ENCODE data around the gene PBXIP1.

Gene PBXIP1

GRCh38 chr1:154960446-154961136, 4.7 kb upstream of the PBXIP1 start:
- DNase-seq (ENCODE audit: low read depth): no peak
- Histone ChIP-seq H3K9me3 (ENCODE audit: control insufficient read depth, low read length) (no peaks in the 10 kb centered on the region), H3K27me3 (replicated peaks; ENCODE audit: control insufficient read depth, insufficient read depth, low read length) (no peaks in the 10 kb centered on the region), H3K36me3 (ENCODE audit: control insufficient read depth, insufficient read depth, low read length, severe bottlenecking) (peaks cover 36% of the 10 kb centered on the region), H3K4me1 (ENCODE audit: control insufficient read depth, insufficient read depth, low read length) (peaks cover 28% of the 10 kb centered on the region), H3K9ac (ENCODE audit: low read length) (peak overlapping the region; percentile 96), H3K4me3 (ENCODE audit: low read length) (peak overlapping the region; percentile 88)

DNA sequence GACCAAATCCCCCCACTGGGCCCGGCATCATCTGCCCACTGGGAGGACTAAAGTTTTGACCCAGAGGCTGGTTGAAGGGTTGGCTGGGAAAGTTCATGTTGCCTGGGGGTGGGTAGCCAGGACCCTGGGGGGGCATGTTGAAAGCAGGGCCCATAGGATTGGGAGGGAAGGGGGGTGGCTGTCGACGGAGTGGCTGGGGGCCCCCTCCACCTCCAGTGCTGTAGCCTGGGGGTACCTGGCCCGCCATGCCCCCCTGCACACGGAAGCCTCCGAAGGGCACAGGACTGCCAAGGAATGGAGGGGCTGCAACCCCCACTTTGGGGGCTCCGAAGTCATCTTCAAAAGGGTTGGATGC, 3.5 kb upstream of the PBXIP1 start:
- Histone ChIP-seq H3K27me3 (replicated peaks; ENCODE audit: control insufficient read depth, insufficient read depth, low read length) (no peaks in the 10 kb centered on the region), H3K4me1 (ENCODE audit: control insufficient read depth, insufficient read depth, low read length) (peaks cover 30% of the 10 kb centered on the region), H3K36me3 (ENCODE audit: control insufficient read depth, insufficient read depth, low read length, severe bottlenecking) (peaks cover 24% of the 10 kb centered on the region), H3K4me3 (ENCODE audit: low read length) (no peak overlapping the region), H3K9me3 (ENCODE audit: control insufficient read depth, low read length) (no peaks in the 10 kb centered on the region), H3K9ac (ENCODE audit: low read length) (no peak overlapping the region)
- no peak for DNase-seq (ENCODE audit: low read depth)

DNA sequence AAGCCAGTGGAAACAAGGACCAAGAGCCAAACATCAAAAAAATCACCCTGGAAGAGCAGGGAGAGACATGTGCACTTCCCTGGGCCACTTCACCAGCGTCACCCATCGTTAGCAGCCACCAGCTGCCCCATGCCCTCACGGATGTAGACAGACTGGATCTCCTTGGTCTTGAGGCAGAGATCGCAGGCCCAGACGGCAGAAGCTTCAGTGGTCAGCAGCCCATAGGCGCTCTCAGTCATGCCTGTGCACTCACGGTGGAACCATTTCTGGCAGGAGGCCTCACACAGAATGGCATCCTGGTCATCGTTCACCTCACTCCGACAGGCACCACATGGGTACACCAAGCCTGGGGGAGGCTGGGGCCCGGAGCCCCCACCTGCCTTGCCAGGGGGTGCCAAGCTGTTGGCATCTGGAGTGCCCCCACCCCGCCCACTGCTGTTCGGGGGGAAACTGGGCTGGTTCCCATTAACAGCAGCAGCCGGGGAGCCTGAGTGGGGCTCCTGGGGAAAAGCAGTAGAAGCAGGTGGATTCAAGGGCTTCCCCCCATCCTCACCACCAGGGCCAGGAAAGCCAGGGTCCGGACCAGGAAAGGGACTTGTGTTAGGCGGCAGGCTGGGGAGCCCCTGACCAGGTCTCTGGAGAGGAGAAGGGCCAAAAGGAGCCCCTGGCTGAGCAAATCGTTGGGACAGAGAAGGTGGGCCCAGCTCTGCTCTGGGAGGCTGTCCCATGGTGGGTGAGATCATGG, 3.0 kb upstream of the PBXIP1 start:
- Histone ChIP-seq H3K9me3 (ENCODE audit: control insufficient read depth, low read length) (no peaks in the 10 kb centered on the region), H3K4me1 (ENCODE audit: control insufficient read depth, insufficient read depth, low read length) (peaks cover 30% of the 10 kb centered on the region)
- no peak for DNase-seq (ENCODE audit: low read depth)

DNA sequence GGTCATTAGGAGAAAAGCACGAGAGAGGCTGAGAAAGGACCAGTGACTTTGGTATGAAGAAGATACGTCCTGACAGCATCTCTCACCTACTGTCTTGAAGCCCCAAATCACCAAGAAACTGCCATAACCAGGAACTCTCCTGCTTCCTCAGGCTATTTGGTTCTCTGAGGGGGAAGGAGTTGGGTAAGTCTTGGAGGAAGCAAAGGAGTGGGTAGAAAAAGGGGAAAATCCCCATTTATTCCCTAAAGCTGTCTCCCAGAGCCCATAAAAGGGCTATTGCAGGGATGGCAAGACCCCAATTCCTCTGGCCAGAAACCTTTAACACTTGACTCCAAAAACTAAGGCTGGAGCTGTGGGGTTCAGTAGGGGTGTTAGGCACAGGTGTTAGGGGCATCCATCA, 2.1 kb upstream of the PBXIP1 start:
- Histone ChIP-seq H3K9ac (ENCODE audit: low read length) (no peak overlapping the region), H3K36me3 (ENCODE audit: control insufficient read depth, insufficient read depth, low read length, severe bottlenecking) (peaks cover 11% of the 10 kb centered on the region), H3K27me3 (replicated peaks; ENCODE audit: control insufficient read depth, insufficient read depth, low read length) (no peaks in the 10 kb centered on the region), H3K4me3 (ENCODE audit: low read length) (no peak overlapping the region), H3K9me3 (ENCODE audit: control insufficient read depth, low read length) (no peaks in the 10 kb centered on the region), H3K4me1 (ENCODE audit: control insufficient read depth, insufficient read depth, low read length) (peaks cover 30% of the 10 kb centered on the region)
- DNase-seq (ENCODE audit: low read depth): no peak

More for the DNA sequence above, 3.0 kb upstream of the PBXIP1 start:
- Histone ChIP-seq H3K9ac (ENCODE audit: low read length) (no peak overlapping the region), H3K27me3 (replicated peaks; ENCODE audit: control insufficient read depth, insufficient read depth, low read length) (no peaks in the 10 kb centered on the region), H3K36me3 (ENCODE audit: control insufficient read depth, insufficient read depth, low read length, severe bottlenecking) (peaks cover 19% of the 10 kb centered on the region), H3K4me3 (ENCODE audit: low read length) (no peak overlapping the region)

DNA sequence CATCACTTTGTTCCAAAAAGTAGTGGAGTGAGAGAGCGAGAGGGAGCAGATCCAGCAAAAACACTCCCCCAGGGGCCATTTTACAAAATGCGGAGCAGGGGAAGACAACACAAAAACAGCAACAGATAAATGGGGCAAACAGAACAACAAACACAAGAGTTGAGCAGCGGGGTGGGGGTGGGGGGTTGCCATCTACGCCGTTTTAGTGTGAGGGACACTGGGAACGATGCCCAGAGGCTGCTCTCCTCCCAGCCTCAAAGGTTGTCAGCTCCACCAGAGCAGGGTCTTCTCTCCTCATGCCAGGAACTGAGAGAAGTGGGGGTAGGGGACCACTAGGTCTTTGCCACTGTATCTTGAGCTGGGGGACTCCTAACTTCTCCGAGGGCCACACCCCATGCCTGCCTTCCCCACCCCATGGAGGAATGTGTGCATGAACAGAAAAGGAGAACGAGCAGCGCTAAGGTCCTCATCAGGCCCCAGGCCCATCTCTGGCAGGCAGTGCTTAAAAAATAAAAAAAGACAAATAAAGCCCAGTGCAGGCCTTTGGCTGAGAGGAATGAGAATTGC, 1.3 kb upstream of the PBXIP1 start:
- no peaks in the 10 kb centered on the region for H3K9me3 ChIP-seq (ENCODE audit: control insufficient read depth, low read length)
- H3K9ac ChIP-seq (ENCODE audit: low read length): peak overlapping the region; percentile 86
- H3K4me3 ChIP-seq (ENCODE audit: low read length): no peak overlapping the region
- peaks cover 26% of the 10 kb centered on the region for H3K4me1 ChIP-seq (ENCODE audit: control insufficient read depth, insufficient read depth, low read length)
- H3K27me3 ChIP-seq (replicated peaks; ENCODE audit: control insufficient read depth, insufficient read depth, low read length): no peaks in the 10 kb centered on the region
- DNase-seq (ENCODE audit: low read depth): no peak
- H3K36me3 ChIP-seq (ENCODE audit: control insufficient read depth, insufficient read depth, low read length, severe bottlenecking): peaks cover 4% of the 10 kb centered on the region

DNA sequence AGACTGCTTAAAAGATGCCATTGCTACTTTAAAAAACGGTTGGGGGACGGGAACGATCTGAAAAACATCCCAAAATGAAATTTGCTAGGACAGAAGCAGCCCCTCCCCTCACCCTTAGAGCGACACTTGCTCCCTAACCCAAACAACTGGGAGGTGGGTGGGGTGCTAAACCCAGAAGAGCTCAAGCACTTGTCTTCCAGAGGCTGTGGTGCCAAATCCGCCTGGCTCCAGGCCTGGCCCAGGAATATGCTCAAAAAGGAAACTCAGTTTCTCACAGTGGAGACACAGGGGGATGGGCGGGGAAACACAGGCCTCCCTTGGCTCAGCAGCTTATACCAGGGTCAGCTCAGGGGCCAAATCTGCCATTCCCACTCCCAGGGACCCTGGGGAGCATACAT, 644 bp upstream of the PBXIP1 start:
- Histone ChIP-seq H3K9ac (ENCODE audit: low read length) (peak overlapping the region; percentile 86), H3K4me3 (ENCODE audit: low read length) (peak overlapping the region; percentile 87), H3K27me3 (replicated peaks; ENCODE audit: control insufficient read depth, insufficient read depth, low read length) (no peaks in the 10 kb centered on the region), H3K4me1 (ENCODE audit: control insufficient read depth, insufficient read depth, low read length) (peaks cover 26% of the 10 kb centered on the region), H3K9me3 (ENCODE audit: control insufficient read depth, low read length) (no peaks in the 10 kb centered on the region), H3K36me3 (ENCODE audit: control insufficient read depth, insufficient read depth, low read length, severe bottlenecking) (peaks cover 4% of the 10 kb centered on the region)
- no peak for DNase-seq (ENCODE audit: low read depth)

DNA sequence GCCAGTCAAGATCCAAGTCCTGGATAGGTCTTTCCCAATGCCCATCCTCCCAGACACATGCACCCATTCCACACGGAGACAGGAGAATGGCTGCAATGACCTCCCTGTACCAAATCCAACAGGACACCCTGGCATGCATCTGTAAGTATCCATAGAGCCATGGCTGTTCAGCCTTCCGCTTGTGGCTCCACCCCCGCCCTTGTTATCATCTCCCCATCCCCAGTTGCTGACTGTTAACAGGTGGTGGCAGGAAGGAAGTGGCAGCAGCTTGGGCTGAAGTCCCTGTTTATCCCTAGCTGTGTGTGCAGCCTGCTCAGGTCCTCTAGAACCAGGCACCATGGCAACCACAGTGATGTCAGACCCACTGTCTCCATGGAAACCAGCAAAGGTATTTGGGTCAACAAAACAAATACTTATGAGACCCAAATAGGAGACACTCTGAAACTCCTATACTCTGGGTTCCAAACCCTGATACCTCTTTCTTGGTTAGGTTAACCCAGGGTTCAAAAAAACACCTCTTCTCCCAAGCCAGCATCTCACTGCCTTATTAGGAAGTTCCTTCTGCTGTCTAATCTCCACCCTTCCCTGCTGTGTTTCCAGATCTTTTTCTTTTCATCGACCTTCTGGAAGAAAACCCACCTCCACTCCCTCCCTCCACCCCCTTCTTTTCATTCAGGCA, 721 bp downstream of the PBXIP1 start:
- peaks cover 11% of the 10 kb centered on the region for H3K36me3 ChIP-seq (ENCODE audit: control insufficient read depth, insufficient read depth, low read length, severe bottlenecking)
- peaks cover 18% of the 10 kb centered on the region for H3K4me1 ChIP-seq (ENCODE audit: control insufficient read depth, insufficient read depth, low read length)
- H3K4me3 ChIP-seq (ENCODE audit: low read length): peak overlapping the region; percentile 87
- H3K9ac ChIP-seq (ENCODE audit: low read length): peak overlapping the region; percentile 86
- DNase-seq (ENCODE audit: low read depth): peak; percentile 67
- H3K9me3 ChIP-seq (ENCODE audit: control insufficient read depth, low read length): no peaks in the 10 kb centered on the region
- no peaks in the 10 kb centered on the region for H3K27me3 ChIP-seq (replicated peaks; ENCODE audit: control insufficient read depth, insufficient read depth, low read length)

DNA sequence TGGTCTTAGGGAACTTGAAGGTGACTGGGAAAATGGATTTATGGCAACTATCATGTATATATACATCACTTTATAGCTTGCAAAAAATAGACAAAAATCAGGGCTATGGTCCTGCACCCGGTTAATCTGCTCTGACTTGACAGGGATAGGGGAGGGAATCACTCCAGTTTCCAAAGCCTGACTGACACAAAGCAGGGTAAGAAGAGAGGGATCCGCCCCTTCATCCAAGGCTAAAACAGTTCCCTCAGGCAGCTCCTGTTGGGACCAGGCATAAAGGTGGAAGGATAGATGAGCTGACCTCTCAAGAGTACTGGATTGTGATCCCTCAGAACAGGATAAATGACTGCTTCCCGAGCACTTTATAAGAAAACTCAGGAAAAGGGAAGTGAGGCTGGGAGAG, 1.4 kb downstream of the PBXIP1 start:
- H3K27me3 ChIP-seq (replicated peaks; ENCODE audit: control insufficient read depth, insufficient read depth, low read length): no peaks in the 10 kb centered on the region
- DNase-seq (ENCODE audit: low read depth): no peak
- H3K4me3 ChIP-seq (ENCODE audit: low read length): no peak overlapping the region
- no peak overlapping the region for H3K9ac ChIP-seq (ENCODE audit: low read length)
- peaks cover 11% of the 10 kb centered on the region for H3K36me3 ChIP-seq (ENCODE audit: control insufficient read depth, insufficient read depth, low read length, severe bottlenecking)
- H3K9me3 ChIP-seq (ENCODE audit: control insufficient read depth, low read length): no peaks in the 10 kb centered on the region
- peaks cover 18% of the 10 kb centered on the region for H3K4me1 ChIP-seq (ENCODE audit: control insufficient read depth, insufficient read depth, low read length)

DNA sequence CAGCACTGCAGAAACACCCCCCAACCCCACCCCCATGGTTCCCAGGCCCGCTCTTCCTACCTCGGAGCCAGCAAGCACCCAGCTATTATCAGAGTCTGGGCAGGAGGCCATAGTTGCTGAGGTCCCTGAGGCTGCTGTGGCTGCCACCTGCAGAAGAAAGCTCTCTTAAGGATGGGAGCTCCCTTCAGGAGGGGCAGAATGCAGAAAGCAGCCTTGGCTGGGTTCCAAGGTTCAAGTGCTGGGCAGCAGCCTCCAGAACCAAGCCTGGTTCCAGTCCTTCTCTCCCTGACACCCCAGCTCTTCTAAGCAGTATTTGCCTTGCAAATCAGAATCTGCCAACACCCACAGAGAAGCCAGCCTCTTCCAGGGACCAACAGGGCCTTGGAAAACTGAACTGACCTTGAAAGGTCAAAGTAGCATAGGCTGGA, 2.3 kb downstream of the PBXIP1 start:
- no peaks in the 10 kb centered on the region for H3K9me3 ChIP-seq (ENCODE audit: control insufficient read depth, low read length)
- H3K27me3 ChIP-seq (replicated peaks; ENCODE audit: control insufficient read depth, insufficient read depth, low read length): no peaks in the 10 kb centered on the region
- no peak overlapping the region for H3K9ac ChIP-seq (ENCODE audit: low read length)
- H3K4me1 ChIP-seq (ENCODE audit: control insufficient read depth, insufficient read depth, low read length): peaks cover 18% of the 10 kb centered on the region
- H3K36me3 ChIP-seq (ENCODE audit: control insufficient read depth, insufficient read depth, low read length, severe bottlenecking): peaks cover 9% of the 10 kb centered on the region
- H3K4me3 ChIP-seq (ENCODE audit: low read length): no peak overlapping the region
- DNase-seq (ENCODE audit: low read depth): no peak

DNA sequence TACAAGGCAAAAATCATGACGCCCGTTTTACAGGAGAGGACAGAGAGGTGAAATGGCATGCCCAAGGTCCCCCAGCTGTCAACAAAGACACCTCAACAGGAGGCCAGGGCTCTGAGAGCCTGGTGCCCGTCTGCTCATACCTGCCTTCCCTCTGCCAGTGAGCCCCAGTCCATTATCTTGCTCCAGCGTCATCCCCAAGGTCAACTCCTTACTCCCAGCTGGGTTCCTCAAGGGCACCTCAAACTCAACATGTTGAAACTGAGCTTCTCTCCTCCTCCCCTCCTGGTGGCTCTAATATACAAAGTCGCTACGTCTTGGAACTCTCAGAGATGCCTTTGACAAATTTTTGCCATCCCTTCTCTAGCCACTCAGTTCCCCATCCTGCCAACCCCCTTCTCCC, 3.2 kb downstream of the PBXIP1 start:
- H3K36me3 ChIP-seq (ENCODE audit: control insufficient read depth, insufficient read depth, low read length, severe bottlenecking): peaks cover 9% of the 10 kb centered on the region
- peaks cover 18% of the 10 kb centered on the region for H3K4me1 ChIP-seq (ENCODE audit: control insufficient read depth, insufficient read depth, low read length)
- H3K27me3 ChIP-seq (replicated peaks; ENCODE audit: control insufficient read depth, insufficient read depth, low read length): no peaks in the 10 kb centered on the region
- no peaks in the 10 kb centered on the region for H3K9me3 ChIP-seq (ENCODE audit: control insufficient read depth, low read length)
- DNase-seq (ENCODE audit: low read depth): no peak
- H3K4me3 ChIP-seq (ENCODE audit: low read length): no peak overlapping the region
- no peak overlapping the region for H3K9ac ChIP-seq (ENCODE audit: low read length)

All from adipocyte (in vitro differentiated cells).